Measurements from ENCODE around the gene CEP250. TPM values are rescaled to one million over a fixed set of nuclear protein-coding genes. Genes with fewer than 3 reads are reported as not detected.

The CEP250 gene
- total and polyA plus RNA-seq, 3 experiments from 2014 or later: 17.2 to 42.2 (median 34.8) TPM

DNA sequence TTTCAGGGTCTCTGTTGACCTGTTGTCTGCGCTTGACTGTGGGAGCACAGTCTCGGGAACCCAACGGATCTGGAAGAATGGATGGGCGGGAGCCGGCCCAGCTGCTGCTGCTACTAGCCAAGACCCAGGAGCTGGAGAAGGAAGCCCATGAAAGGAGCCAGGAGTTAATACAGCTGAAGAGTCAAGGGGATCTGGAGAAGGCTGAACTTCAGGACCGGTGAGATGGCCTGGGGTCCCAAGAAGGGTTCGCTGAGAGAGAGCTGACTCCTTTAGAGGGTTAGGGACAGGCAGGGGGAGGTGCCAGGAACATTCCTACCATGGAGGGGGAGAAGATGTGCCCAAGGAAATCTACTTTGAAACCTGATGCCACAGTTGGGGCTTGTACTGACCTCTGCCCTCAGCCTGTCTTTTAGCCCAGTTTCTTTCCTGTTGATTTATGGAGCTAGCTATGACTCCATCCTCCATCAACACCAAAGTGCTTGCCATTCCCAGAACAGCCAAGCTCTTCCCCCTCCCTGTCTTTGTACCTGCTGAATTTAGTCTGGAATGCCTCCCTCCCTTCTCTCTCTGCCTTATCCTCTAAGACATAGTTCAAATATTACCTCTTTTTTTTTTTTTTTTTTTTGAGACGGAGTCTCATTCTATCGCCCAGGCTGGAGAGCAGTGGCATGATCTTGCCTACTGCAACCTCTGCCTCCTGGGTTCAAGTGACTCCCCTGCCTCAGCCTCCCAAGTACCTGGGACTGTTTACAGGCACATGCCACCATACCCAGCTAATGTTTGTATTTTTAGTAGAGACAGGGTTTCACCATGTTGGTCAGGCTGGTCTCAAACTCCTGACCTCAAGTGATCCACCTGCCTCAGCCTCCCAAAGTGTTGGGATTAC, 12.2 kb downstream of the CEP250 start:
- H3K27ac ChIP-seq (ENCODE audit: low read depth, low read length): no peak overlapping the region
- Mint-ChIP-seq H3K36me3 (peaks cover 0 to 59% (median 5%) of the 10 kb centered on the region in 3 donors), H3K4me3 (no peak overlapping the region), H3K27me3 (no peaks in the 10 kb centered on the region), H3K4me1 (peaks cover 5 to 8% (median 6%) of the 10 kb centered on the region in 3 donors), H3K9me3 (no peaks in the 10 kb centered on the region), H3K27ac (peak overlapping the region in 5 of 8 donors; percentile 20 to 92 (median 78))
- ChIA-PET CTCF (interaction anchor here (0.7 to 2.4 kb wide), 2 partner anchors 20 to 22 kb away, joined by 3 to 9 read pairs; no protein-coding TSS in a partner anchor), POLR2A (interaction anchor here (0.7 kb wide), 1 partner anchor 407 kb away, joined by 3 read pairs; no protein-coding TSS in a partner anchor)
- H3K36me3 ChIP-seq (ENCODE audit: insufficient read depth, low read length): no peaks in the 10 kb centered on the region
- H3K4me1 ChIP-seq (ENCODE audit: insufficient read depth, low read length): no peaks in the 10 kb centered on the region
- H3K9me3 ChIP-seq (ENCODE audit: low read length): no peaks in the 10 kb centered on the region
- no peak overlapping the region for H3K4me3 ChIP-seq (ENCODE audit: low read length)
- no peaks in the 10 kb centered on the region for H3K27me3 ChIP-seq (ENCODE audit: insufficient read depth, low read length, poor library complexity, severe bottlenecking)
- no peak for DNase-seq

DNA sequence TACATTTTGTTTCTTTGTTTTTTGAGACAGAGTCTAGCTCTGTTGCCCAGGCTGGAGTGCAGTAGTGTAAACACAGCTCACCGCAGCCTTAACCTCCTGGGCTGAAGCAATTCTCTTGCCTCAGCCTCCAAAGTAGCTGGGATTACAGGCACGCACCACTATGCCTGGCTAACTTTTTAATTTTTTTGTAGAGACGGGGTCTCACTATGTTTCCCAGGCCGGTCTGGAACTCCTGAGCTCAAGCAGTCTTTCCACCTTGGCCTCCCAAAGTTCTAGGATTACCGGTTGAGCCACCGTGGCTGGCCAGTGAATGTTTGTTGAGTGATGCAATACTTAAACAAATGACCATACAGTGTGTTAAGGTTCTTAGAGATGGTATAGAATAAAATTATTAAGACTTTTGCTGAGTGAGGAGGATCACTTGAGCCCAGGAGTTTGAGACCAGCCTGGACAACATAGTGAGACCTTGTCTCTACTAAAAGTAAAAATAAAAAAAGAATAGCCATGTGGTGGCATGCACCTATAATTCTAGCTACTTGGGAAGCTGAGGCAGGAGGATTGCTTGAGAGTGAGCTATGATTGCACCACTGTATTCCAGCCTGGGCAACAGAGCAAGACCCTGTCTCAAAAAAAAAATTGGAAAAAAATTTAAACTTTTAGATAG, 13.4 kb downstream of the CEP250 start:
- peak overlapping the region in 2 of 8 donors; percentile 17 to 63 for H3K27ac Mint-ChIP-seq
- H3K4me1 Mint-ChIP-seq: peaks cover under 1 to 3% (median 1%) of the 10 kb centered on the region in 3 donors
- H3K9me3 Mint-ChIP-seq: no peaks in the 10 kb centered on the region
- Histone ChIP-seq H3K27ac (ENCODE audit: low read depth, low read length) (no peak overlapping the region), H3K27me3 (ENCODE audit: insufficient read depth, low read length, poor library complexity, severe bottlenecking) (no peaks in the 10 kb centered on the region), H3K4me3 (ENCODE audit: low read length) (no peak overlapping the region), H3K36me3 (ENCODE audit: insufficient read depth, low read length) (no peaks in the 10 kb centered on the region), H3K4me1 (ENCODE audit: insufficient read depth, low read length) (no peaks in the 10 kb centered on the region), H3K9me3 (ENCODE audit: low read length) (no peaks in the 10 kb centered on the region)
- no peak overlapping the region for H3K4me3 Mint-ChIP-seq
- H3K27me3 Mint-ChIP-seq: no peaks in the 10 kb centered on the region
- POLR2A ChIA-PET: no interaction called here
- no peak for DNase-seq
- CTCF ChIA-PET: interaction anchor here (2.1 to 2.4 kb wide), 3 partner anchors 14 to 151 kb away, joined by 4 to 9 read pairs (median 5); no protein-coding TSS in a partner anchor
- H3K36me3 Mint-ChIP-seq: peaks cover 0 to 59% (median 5%) of the 10 kb centered on the region in 3 donors

DNA sequence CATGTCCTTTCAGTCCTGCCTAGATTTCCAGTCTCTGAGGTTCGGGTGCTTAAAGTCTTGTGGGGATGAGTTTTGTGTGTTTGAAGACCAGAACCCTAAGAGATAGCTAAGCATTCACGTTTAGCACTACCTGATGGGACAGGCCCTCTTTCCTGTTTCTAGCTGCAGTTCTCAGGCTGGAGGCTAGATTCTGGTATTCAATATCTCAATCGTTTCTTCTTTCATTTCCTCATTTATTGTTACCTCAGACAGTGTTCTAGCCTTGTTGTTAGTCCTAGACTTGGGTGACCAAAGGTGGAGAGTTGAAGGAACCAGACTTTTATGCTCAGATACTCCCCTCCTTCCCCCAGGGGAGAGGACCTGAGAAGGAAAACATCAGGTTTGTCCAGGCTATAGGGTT, 16.8 kb downstream of the CEP250 start:
- peak overlapping the region in 7 of 8 donors; percentile 20 to 86 (median 68) for H3K27ac Mint-ChIP-seq
- no peaks in the 10 kb centered on the region for H3K27me3 Mint-ChIP-seq
- CTCF ChIA-PET: no interaction called here
- H3K36me3 ChIP-seq (ENCODE audit: insufficient read depth, low read length): no peaks in the 10 kb centered on the region
- POLR2A ChIA-PET: no interaction called here
- H3K9me3 Mint-ChIP-seq: no peaks in the 10 kb centered on the region
- no peaks in the 10 kb centered on the region for H3K9me3 ChIP-seq (ENCODE audit: low read length)
- peaks cover 0 to 3% (median 0%) of the 10 kb centered on the region in 3 donors for H3K4me1 Mint-ChIP-seq
- no peak overlapping the region for H3K4me3 ChIP-seq (ENCODE audit: low read length)
- H3K27ac ChIP-seq (ENCODE audit: low read depth, low read length): no peak overlapping the region
- H3K36me3 Mint-ChIP-seq: peaks cover 0 to 41% (median 3%) of the 10 kb centered on the region in 3 donors
- H3K4me3 Mint-ChIP-seq: no peak overlapping the region
- no peak for DNase-seq
- H3K27me3 ChIP-seq (ENCODE audit: insufficient read depth, low read length, poor library complexity, severe bottlenecking): no peaks in the 10 kb centered on the region
- H3K4me1 ChIP-seq (ENCODE audit: insufficient read depth, low read length): no peaks in the 10 kb centered on the region

DNA sequence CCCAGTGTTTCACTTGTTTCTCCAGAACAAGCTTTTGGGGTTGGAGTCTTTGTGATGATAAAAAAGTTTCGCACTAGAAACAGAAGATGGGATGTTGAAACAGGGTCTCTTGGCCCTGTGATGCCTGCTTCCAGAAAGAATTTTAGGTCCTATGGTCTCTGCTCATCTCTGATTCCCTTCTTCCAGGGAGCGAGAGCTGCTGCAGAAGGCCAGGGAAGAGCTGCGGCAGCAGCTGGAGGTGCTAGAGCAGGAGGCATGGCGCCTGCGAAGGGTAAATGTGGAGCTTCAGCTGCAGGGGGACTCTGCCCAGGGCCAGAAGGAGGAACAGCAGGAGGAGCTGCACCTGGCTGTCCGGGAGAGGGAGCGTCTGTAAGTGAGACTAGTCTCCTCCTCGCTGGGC, 18.3 kb downstream of the CEP250 start:
- Mint-ChIP-seq H3K36me3 (peaks cover 0 to 33% (median 7%) of the 10 kb centered on the region in 3 donors), H3K9me3 (no peaks in the 10 kb centered on the region), H3K27ac (no peak overlapping the region), H3K27me3 (no peaks in the 10 kb centered on the region), H3K4me3 (no peak overlapping the region), H3K4me1 (peaks cover 0 to 5% (median 2%) of the 10 kb centered on the region in 3 donors)
- ChIA-PET CTCF (interaction anchor here (2.6 kb wide), 1 partner anchor 10 kb away, joined by 15 read pairs; no protein-coding TSS in a partner anchor), POLR2A (no interaction called here)
- H3K36me3 ChIP-seq (ENCODE audit: insufficient read depth, low read length): peaks cover 4% of the 10 kb centered on the region
- no peaks in the 10 kb centered on the region for H3K27me3 ChIP-seq (ENCODE audit: insufficient read depth, low read length, poor library complexity, severe bottlenecking)
- no peak for DNase-seq
- no peaks in the 10 kb centered on the region for H3K4me1 ChIP-seq (ENCODE audit: insufficient read depth, low read length)
- no peak overlapping the region for H3K27ac ChIP-seq (ENCODE audit: low read depth, low read length)
- H3K4me3 ChIP-seq (ENCODE audit: low read length): no peak overlapping the region
- no peaks in the 10 kb centered on the region for H3K9me3 ChIP-seq (ENCODE audit: low read length)

DNA sequence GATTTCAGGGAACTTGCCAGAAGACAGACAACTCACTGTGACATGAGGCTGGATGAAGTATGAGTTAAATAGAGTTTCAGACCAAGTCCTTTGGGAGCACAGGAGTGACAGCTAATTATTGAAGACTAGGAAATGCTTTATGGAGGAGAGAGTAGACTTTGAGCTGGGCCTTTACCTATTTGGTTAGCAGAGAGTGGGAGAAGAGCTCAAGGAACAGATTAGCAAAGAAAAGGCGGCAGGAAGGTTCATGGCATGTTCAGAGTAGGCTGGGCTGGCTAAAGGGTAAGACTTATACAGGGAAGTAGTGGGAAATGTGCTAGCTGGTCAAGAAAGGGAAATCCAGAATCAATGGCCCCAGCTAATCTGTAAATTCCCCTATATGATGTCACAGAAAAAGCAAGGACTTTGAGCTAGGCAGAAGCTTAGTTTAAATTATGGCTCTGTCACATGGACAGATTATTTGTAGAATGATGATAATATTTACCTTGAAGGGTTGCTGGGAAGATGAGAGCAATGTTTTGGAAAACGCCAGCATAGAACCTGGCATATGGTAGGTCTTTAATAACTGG, 19.0 kb downstream of the CEP250 start:
- Mint-ChIP-seq H3K9me3 (no peaks in the 10 kb centered on the region), H3K27me3 (no peaks in the 10 kb centered on the region), H3K4me1 (peaks cover 0 to 7% (median 4%) of the 10 kb centered on the region in 3 donors), H3K4me3 (no peak overlapping the region), H3K27ac (no peak overlapping the region), H3K36me3 (peaks cover 0 to 39% (median 7%) of the 10 kb centered on the region in 3 donors)
- no peaks in the 10 kb centered on the region for H3K27me3 ChIP-seq (ENCODE audit: insufficient read depth, low read length, poor library complexity, severe bottlenecking)
- H3K9me3 ChIP-seq (ENCODE audit: low read length): no peaks in the 10 kb centered on the region
- no peak for DNase-seq
- ChIA-PET CTCF (interaction anchor here (2.6 kb wide), 1 partner anchor 10 kb away, joined by 15 read pairs; no protein-coding TSS in a partner anchor), POLR2A (no interaction called here)
- H3K4me3 ChIP-seq (ENCODE audit: low read length): no peak overlapping the region
- no peak overlapping the region for H3K27ac ChIP-seq (ENCODE audit: low read depth, low read length)
- H3K36me3 ChIP-seq (ENCODE audit: insufficient read depth, low read length): peaks cover 10% of the 10 kb centered on the region
- H3K4me1 ChIP-seq (ENCODE audit: insufficient read depth, low read length): no peaks in the 10 kb centered on the region

DNA sequence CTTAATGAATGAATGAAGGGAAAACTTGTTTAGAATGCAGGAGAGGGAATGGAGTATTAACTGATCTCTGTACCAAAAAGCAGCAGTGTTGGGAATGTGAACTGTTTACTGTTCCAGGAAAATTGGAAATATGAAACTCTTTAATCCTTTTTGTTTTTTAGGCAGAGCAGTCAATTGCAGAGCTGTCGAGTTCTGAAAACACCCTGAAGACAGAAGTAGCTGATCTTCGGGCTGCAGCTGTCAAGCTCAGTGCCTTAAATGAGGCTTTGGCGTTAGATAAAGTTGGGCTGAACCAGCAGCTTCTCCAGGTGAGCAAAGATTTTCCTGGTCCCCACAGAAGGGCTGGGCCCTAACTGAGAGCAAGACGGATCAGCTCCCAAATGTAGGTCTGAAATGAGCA, 20.9 kb downstream of the CEP250 start:
- no peak overlapping the region for H3K4me3 ChIP-seq (ENCODE audit: low read length)
- no peaks in the 10 kb centered on the region for H3K27me3 ChIP-seq (ENCODE audit: insufficient read depth, low read length, poor library complexity, severe bottlenecking)
- POLR2A ChIA-PET: no interaction called here
- no peak for DNase-seq
- Mint-ChIP-seq H3K27me3 (no peaks in the 10 kb centered on the region), H3K4me3 (no peak overlapping the region), H3K9me3 (no peaks in the 10 kb centered on the region), H3K4me1 (peaks cover 8 to 10% (median 8%) of the 10 kb centered on the region in 3 donors), H3K27ac (no peak overlapping the region), H3K36me3 (peaks cover 0 to 34% (median 11%) of the 10 kb centered on the region in 3 donors)
- H3K9me3 ChIP-seq (ENCODE audit: low read length): no peaks in the 10 kb centered on the region
- H3K4me1 ChIP-seq (ENCODE audit: insufficient read depth, low read length): no peaks in the 10 kb centered on the region
- peaks cover 18% of the 10 kb centered on the region for H3K36me3 ChIP-seq (ENCODE audit: insufficient read depth, low read length)
- CTCF ChIA-PET: no interaction called here
- H3K27ac ChIP-seq (ENCODE audit: low read depth, low read length): no peak overlapping the region

DNA sequence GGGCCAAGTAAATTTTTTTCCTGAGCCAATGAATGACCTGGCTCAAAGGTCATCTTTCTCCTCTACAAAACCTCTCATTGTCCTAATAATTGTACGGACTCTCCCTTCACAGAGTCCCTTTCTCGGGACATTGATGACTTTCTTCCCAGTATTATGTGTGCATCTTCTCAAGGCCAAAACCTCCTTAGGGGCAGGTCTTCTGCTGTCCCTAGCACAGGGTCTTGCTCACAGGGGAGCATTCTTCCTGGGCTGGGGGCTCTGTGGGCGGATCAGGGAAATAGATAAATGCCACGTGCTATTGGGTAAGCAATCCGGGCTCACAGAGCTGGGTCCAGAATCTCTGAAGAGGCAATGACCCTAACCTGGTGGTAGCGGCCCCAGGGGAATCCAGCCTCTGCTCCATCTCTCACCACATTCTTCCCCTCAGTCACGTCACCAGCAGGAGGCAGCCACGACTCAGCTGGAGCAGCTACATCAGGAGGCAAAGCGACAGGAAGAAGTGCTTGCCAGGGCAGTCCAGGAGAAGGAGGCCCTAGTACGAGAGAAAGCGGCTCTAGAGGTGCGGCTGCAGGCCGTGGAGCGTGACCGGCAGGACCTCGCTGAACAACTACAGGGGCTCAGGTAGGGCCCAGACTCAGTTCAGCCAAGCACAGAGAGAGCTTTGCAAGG, 23.5 kb downstream of the CEP250 start:
- Mint-ChIP-seq H3K4me3 (no peak overlapping the region), H3K9me3 (no peaks in the 10 kb centered on the region), H3K36me3 (peaks cover under 1 to 28% (median 15%) of the 10 kb centered on the region in 3 donors), H3K27ac (peak overlapping the region in 4 of 8 donors; percentile 59 to 79 (median 76)), H3K27me3 (peaks cover 0 to 2% of the 10 kb centered on the region in 2 donors), H3K4me1 (peaks cover 8 to 16% (median 12%) of the 10 kb centered on the region in 3 donors)
- H3K36me3 ChIP-seq (ENCODE audit: insufficient read depth, low read length): peaks cover 18% of the 10 kb centered on the region
- no peak overlapping the region for H3K4me3 ChIP-seq (ENCODE audit: low read length)
- no peaks in the 10 kb centered on the region for H3K4me1 ChIP-seq (ENCODE audit: insufficient read depth, low read length)
- H3K27ac ChIP-seq (ENCODE audit: low read depth, low read length): no peak overlapping the region
- DNase-seq: no peak
- ChIA-PET POLR2A (no interaction called here), CTCF (interaction anchor here (1.0 to 1.5 kb wide), 2 partner anchors 16 to 137 kb away, joined by 3 to 4 read pairs; partner anchors contain the start of gene SPAG4)
- H3K27me3 ChIP-seq (ENCODE audit: insufficient read depth, low read length, poor library complexity, severe bottlenecking): no peaks in the 10 kb centered on the region
- no peaks in the 10 kb centered on the region for H3K9me3 ChIP-seq (ENCODE audit: low read length)

Data from CD8-positive, alpha-beta memory T cell (primary cell).